DMS114 treated with DMSO at 0.1 percent for 48 hours (cell line): ENCODE data around the gene HPDL.
A peak's percentile ranks its signal among the peaks of the same experiment; 100 is the strongest.

ENCODE experiments used
- DNase-seq: peaks from one replicate; lab custom pipeline; 2025; ENCODE audit not compliant: unreplicated experiment; lab: John Stamatoyannopoulos, UW

HPDL gene

DNA sequence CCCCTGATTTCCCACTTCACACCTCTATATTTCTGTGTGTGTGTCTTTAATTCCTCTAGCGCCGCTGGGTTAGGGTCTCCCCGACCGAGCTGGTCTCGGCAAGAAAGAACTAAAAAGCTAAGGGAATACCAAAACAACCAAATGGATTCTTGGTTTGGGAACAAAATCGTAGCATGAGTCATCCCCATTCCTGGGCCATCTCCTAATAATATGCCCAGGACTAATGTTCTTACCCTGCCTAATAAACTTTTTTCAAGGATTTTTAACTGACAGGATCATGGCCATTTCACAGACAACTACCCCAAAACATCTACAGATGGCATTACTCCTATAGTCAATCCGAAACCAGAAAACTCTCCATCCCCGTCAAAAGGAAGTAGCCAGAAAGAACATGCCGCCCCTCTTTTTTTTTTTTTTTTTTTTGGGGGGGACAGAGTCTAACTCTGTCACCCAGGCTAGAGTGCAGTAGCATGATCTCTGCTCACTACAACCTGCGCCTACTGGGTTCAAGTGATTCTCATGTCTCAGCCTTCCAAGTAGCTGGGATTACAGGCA lies 4.1 kb upstream of the HPDL start:
- no peak for DNase-seq

DNA sequence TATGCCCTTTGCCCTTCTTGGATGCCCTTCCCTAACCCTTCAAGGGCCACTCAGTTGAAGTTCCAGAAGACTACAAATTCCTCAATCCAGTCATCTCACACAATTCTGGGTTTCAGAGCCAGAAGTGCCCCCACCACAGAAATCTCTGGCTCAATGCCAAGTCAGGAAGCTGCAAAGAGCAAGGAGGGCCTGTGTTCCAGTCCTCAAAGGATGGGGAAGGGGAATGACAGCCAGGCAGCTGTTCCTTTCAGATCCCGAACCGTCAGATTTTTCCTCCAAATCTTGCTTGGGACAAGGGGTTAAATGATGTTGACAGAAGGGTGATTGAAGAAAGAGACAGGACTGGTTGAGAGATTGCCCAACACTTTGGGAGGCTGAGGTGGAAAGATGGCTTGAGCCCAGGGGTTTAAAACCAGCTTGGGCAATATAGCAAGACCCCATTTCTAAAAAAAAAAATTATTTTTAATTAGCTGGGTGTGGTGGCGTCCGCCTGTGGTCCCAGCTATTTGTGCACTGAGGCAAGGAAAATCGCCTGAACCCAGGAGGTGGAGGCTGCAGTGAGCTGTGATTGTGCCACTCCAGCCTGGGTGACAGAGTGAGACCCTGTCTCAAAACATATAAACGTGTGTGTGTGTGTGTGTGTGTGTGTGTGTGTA lies 716 bp upstream of the HPDL start:
- DNase-seq = no peak

DNA sequence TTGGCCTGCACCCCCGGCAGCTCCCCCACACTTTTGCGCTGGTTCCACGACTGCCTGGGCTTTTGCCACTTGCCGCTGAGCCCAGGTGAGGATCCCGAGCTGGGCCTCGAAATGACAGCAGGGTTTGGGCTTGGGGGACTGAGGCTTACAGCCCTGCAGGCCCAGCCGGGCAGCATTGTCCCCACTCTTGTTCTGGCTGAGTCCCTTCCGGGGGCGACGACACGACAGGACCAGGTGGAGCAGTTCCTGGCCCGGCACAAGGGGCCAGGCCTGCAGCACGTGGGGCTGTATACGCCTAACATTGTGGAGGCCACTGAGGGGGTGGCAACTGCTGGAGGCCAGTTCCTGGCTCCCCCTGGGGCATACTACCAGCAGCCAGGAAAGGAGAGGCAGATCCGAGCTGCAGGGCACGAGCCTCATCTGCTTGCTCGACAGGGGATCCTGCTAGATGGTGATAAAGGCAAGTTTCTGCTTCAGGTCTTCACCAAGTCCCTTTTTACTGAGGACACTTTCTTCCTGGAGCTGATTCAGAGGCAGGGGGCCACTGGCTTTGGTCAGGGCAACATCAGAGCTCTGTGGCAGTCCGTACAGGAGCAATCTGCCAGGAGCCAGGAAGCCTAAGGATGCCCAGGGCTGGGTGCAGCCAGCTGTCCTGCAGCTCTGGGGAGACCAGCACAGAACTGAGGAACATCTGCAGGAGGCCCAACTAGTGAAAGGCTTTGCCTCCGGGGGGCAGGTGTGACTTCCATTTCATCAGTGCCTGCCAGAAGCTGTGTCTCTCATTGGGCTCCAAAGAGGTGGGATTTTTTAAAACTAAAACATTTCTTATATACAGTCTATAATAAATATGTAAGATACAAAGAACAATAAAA lies 1.2 kb downstream of the HPDL start:
- no peak for DNase-seq

DNA sequence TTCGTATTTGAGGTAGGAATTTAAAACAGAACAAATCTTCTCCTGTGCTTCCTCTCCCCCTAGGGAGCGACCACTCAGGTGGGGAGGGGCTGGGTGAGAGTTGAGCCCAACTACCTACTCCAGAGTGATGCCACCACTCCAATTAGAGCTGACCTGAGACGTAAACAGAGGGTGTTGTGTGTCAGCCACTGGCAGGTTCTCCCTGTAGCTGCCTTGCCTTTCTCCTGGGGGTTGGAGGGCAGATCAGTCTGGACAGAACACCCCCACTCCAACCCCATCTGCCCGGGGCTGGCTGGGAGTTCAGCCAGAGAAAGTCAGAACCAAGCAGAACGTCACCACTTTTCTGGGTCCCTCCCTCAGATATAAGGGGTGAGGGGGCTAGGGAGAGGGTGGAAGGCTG lies 2.0 kb downstream of the HPDL start:
- DNase-seq = no peak

DNA sequence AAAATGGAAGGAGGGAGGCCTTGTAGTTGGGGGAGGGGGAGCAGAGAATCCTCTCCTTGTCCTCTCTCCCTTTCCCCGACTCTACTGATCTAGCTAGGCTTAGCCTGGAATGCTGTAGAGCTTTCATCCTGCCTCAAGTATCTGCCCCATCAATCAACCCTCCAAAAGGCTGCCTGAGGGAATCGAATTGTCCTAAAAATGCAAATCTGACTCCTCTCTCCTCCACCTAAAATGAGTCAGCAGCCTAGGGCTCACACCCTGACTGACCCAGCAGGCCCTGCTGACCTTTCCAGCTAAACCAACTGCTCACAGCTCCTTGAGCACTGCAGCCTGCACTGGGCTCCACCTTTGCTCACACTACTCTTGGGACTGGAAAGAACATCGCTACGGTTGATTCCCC lies 2.8 kb downstream of the HPDL start:
- no peak for DNase-seq

DNA sequence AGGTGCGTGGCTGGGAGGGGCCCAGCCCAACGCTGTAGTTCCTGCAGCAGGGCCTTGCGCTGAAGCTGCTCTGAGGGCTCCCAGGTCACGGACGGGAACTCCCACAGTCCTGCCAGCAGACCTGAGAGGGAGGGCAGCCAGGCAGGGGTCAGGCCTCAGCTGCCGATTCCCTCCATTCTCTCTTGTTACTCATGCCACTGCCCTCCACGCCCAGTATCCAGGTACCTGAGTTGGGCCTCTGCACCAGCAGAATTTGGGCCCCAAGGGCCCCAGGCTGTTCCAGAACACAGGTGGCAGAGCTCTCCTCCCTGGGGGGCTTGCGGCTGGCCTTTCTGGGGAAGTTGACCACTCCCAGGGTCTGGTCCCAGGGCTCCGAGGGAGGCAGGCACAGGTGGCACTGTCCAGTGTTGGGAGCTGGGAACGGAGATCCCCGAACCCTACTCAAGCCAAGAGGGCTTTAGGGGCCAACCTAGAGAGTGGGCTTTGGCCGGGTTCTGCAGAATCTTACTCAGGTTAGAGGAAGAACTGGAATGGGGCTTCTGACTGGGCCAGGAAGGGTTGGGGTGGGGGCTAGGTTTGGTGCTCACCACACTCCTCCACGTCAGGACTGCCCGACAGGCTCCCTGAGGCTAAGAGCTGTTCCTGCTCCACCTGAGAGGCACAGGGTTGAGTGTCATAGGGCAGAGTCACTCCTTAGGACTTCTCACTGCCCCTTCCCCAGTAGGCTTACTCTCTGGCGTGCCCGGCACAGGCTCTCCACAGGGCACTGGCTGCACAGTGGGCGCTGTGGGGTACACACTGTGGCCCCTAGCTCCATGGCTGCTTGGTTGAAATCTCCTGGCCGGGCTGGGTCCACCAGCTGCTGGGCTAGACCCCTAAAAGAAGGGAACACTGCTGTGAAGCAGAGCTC lies 5.0 kb downstream of the HPDL start:
- no peak for DNase-seq

DNA sequence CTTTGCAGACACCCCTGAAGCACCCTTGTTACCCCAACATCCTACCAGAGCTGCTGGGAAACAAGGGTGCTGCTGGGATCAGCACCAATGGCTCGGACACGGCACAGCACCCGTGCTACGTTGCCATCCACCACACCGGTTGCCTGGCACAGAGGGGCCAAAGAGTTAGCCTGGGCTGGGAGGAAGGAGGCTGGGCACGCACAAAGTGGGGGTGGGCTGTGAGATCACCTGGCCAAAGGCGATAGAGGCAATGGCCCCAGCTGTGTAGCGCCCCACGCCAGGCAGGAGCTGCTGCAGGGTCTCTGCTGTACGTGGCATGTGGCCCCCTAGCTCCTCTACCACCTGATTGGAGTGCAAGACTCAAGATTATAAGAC lies 5.6 kb downstream of the HPDL start:
- no peak for DNase-seq

DNA sequence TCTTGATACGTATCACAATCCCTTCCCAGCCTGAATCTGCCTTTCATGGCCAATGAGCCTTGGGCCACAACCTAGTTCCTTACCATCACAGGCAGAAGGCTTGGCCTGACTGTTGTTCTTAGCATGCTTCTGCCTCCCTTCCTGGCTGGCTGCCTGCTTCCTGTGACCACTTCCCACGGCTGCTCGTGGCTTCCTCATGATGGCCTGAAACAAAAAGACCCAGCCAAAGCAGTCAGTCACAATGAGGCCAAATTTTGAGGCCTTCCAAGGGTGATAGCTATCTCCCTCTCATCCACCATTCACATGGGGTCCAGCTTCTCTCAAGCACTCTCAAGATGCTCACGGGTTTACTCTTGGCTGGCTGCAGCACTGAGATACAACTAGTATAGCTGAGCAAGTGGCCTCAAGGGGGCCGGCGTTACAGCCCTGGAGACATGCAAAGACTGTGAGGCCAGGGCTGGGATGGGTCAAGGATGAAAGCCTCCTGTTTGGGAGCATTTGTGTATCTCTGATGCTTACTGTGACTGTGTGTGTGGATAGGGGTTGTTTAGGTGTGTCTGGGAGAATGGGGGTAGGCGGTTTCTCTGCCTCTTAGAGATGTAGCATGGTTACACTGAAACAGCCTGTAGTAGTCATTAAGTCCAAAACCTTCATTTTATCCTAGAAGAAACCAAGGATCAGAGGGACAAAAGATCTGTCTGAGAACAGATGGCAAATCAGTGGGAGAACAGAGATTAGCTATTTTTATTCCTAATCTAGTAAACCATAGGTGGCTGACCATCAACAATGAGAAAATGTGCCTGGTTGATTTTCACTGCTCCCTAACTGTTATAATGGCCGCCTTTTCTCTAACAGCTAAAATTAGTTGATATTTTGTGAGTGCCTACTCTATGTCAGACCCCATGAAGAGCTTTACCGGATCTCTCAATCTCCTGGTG lies 7.9 kb downstream of the HPDL start:
- no peak for DNase-seq

DNA sequence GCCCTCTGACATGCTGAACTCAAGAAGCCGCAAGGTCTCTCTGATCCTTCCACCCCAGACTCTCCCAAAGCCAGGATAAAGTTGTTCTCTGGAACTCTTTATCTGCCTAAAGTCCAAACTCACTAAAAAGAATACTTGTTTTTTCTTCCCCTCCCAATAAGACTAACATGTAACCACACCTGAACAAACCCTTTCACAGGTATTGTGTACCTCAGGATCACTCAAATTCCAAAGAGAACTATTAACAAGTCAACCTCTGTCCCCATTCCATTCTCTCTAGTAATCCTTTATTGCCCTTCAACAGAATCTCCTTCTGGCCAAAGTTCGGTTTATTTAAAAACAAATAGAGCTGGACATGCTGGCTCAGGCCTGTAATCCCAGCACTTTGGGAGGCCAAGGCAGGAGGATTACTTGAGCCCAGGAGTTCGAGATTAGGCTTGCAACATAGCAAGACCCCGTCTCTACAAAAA lies 9.2 kb downstream of the HPDL start:
- no peak for DNase-seq

DNA sequence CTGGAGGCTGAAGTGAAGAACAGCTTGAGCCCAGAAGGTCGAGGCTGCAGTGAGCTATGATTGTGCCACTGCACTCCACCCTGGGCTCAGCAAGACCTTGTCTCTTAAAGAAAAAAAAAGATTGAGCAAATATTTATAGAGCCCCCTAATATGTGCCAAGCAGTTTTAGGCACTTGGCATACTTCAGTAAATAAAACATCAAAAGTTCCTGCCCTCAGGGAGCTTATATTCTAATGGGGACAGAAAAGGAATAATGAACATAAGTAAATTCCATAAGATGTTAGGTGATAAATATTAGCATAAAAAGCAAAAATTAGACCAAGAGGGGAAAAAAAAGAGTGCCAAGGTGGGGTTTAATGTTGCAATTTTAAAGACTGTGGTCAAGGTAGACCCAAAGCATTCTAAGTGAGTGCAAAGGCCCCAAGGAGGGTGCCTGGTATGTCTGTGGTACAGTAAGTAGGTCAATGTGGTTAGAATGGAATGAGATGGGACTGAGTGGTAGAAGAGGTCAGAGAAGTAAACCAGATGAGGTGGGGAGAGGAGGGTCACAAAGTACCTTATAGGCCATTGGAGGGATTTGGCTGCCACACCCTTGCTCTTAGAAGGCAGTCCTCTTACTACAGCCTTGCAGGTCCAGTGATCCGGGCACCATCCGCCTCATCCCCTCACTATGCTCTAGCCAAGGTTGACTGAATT lies 11.1 kb downstream of the HPDL start:
- DNase-seq = no peak

DNA sequence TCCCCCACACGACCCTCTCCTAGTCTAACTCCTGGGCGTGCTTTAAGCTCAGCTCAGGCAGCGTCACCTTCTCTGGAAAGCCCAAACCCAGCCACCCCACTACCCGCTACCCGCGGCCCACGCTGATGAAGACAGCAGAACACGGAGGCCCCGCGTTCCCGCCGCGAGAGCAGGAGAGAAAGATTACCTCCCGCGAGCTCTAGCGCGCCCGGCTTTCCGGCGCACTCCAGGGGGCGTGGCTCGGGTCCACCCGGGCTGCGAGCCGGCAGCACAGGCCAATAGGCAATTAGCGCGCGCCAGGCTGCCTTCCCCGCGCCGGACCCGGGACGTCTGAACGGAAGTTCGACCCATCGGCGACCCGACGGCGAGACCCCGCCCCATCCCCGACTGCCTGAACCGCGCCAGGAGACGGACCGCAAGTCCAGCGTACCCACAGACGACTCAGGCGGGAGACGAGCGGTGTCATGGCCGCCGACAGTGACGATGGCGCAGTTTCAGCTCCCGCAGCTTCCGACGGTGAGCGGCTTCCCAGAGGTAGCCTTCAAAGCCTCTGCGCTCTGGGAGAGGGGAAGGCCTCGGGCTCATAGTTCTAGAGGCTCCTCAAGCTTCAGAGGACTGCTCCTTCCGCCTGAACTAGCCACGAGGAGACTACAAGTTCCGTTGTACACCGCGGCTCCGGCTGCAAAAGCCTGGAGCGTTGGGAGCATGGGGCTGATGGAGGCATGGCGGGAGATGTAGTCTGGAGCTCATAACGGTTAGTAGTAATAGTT lies 13.3 kb downstream of the HPDL start, which contains the start of the genes MUTYH and TOE1:
Gene MUTYH, minus strand, starts transcription at position 652 of the 770 bp plus-strand sequence. CDS start 5,935 bp downstream, outside the sequence.
Gene TOE1, plus strand, starts transcription at position 382 of the 770 bp plus-strand sequence. Its CDS starts 83 bp downstream, at position 465.
- DNase-seq = peak; percentile 87

DNA sequence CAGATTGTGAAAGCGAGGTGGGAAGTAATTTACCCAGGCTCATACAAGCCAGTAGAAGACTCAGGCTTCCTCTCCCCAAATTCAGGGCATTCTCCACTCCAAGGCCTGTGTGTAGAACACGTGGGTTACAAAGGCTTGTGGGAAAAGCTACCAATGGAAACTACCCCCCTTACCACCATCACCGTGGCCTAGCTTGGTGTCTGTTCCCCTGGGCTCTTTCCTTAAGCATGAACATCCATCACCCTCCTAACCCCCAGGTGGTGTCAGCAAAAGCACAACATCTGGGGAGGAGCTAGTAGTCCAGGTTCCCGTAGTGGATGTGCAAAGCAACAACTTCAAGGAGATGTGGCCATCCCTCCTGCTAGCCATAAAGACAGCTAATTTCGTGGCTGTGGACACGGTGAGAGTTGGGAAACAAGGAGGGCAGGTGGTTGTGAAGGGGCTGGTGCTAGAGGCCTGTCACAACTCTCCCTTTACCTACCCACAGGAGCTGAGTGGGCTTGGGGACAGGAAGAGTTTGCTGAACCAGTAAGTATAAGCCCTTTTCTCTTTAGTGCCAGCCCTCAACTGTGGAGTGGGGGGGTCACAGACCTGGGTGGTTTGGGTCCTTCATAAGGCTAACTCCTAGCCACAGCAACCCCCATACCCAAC lies 14.2 kb downstream of the HPDL start:
- no peak for DNase-seq

DNA sequence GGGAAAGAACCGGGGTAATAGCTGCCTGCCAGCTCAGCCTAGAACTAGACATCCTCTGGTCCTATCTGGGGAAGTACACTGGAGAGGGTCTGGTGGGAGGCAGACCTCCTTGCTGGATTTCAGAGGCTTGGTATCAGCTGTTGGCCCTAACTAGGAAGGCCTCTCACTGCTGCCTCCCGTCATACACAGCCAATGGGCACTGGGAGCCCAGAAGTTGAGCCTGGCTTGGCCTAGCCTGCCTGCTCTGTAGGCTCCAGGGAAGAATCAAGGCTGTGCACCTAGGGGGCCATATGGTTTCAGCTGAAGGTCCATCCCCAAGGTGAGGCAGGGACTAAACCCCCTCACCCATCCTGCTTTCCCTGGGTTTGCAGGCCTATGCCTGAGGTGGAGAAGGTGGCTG lies 17.8 kb downstream of the HPDL start:
- DNase-seq = no peak

DNA sequence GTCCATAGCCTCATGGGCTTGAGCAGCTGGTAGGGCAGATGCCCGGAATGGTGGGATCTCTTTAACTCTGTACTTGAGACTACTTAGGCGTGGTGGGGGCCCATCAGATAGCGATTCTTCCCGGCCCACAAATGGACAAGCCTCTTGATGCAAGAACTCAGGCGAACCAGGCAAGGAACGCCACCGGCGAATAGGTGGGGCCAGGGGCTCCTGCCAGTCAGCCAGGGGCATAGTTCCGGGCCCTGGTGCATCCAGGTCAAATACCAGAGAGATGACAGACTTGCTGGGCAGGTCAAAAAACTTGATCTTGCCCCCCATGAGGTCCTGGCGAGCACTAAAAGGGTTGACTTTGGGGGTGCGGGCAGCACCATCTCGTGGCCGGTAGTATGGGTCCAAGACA lies 18.3 kb downstream of the HPDL start:
- no peak for DNase-seq

DNA sequence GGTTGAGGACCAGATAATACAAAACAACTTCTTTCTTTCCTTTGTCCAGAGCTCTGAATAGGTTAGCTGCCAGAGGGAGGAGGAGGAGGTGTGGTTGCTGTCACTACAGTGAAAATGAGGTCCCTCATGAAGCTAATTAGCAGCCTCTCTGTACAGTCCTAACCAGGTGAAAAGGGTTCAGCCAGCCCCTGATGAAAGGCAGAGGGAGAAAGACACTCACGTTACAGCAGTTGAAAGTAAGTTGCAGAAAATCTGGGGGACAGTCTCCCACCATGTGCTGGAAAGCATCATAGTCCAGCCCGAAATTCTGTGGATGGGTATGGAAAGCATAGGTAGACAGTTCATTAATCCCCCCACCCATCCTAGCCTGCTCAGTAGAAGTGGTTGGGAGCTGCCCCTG lies 19.8 kb downstream of the HPDL start:
- no peak for DNase-seq

DNA sequence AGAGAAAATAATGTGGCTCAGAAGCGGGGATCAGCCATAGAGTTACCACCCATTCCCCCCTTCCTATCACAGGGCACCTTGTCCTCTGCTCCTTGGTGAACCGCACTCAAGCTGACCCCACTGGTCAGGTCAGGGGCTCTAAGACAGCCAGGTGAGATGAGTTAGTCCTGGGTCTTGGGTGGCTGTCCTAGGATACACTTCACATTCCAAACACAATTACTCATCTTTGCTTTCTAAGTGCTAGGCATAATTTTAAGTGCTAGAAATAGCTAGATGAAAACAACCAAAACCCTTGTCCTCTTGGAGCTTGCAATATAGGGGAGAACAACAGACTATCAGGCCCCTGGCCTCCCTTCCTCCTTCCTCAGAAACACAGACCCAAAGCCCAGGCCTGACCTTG lies 21.3 kb downstream of the HPDL start:
- no peak for DNase-seq

DNA sequence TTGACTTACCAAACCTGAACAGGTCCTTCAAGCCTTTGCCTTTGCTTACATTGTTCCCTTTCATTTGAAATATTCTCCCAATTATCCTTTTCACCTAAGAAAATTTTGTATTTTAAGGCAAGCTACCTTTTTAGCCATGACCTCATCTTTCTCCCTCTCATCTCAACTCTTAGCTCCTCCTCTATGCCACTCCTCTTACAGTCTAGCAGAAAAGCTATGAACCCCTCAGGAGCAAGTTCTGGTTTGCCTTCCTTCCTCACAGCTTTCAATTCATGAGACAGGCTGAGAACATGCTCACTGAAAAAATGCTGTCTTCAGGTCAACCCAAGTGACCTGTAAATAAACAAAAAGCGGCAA lies 21.9 kb downstream of the HPDL start:
- no peak for DNase-seq
